K562 (cell line): ENCODE results near the gene TSR3. TPM values are rescaled to one million over a fixed set of nuclear protein-coding genes. Genes with fewer than 3 reads are reported as not detected.

Source experiments
- MGA ChIP-seq: fragments of 450-650 bp; IDR thresholded peaks from 2 replicates; pipeline ENCODE4 v1.6.1; 2016; ENCODE audit warnings: mild to moderate bottlenecking, moderate library complexity
- polyA plus RNA-seq, 8 experiments: library from polyadenylated mRNA; depleted of rRNA in 4 of 8; stranded (reverse) in 5 of 8; unstranded in 3 of 8; fragments of >200 nt; fragmentation: Nextera tagmentation in 2 of 8; fragmentation: Illumina TruSeq in 1 of 8; extraction: Ambion mirVana in 2 of 8; extraction: Trizol in 1 of 8; gene quantifications; 2 replicates each; pipeline versions ENCODE4 v1.2.1 to v1.2.3, GENCODE V29; 2011 to 2014; ENCODE audit warnings: inconsistent platforms in 1 of 8, missing spikeins in 1 of 8
- total RNA-seq, 7 experiments: library from RNA; depleted of rRNA in 6 of 7; stranded (reverse); fragments of >200 nt in 6 of 7; fragmentation: Illumina TruSeq in 2 of 7; extraction: Trizol in 2 of 7; gene quantifications; 2 replicates each; pipeline versions ENCODE4 v1.2.1 to v1.2.3, GENCODE V29; 2011 to 2021; ENCODE audit warnings: low replicate concordance in 1 of 7

TSR3 gene
- total and polyA plus RNA-seq, 9 of the 15 experiments (the other 6 are each of a cell fraction or from before 2014, with no cell fraction given), result 1.5 to 74.8 (median 16.5) TPM

- no peak for TF ChIP-seq MGA
Observed at GRCh38 chr16:1355591-1355990, 3.9 kb upstream of the TSR3 start (continued).
